Right lung (tissue), 5 donors: ENCODE results near the gene PEAK1. TPM values are rescaled to one million over a fixed set of nuclear protein-coding genes. Genes with fewer than 3 reads are reported as not detected.
A peak's percentile ranks its signal among the peaks of the same experiment; 100 is the strongest.

ENCODE experiments used
- DNase-seq, 2 donors: peaks; one replicate each; pipeline ENCODE4 v3.0.0-alpha.2; 2013
- polyA plus RNA-seq, 5 donors: library from polyadenylated mRNA; unstranded; fragments of 120-200 nt; gene quantifications; one replicate each; pipeline versions ENCODE4 v1.2.1 to v1.2.3, GENCODE V29; 2013; ENCODE audit warnings: inconsistent platforms in 1 of 5, low replicate concordance in 1 of 5; ENCODE audit not compliant: insufficient read length in 5 of 5, insufficient read depth in 1 of 5

PEAK1 gene
- polyA plus RNA-seq, 5 donors, result 34.0 to 65.8 (median 61.3) TPM

DNA sequence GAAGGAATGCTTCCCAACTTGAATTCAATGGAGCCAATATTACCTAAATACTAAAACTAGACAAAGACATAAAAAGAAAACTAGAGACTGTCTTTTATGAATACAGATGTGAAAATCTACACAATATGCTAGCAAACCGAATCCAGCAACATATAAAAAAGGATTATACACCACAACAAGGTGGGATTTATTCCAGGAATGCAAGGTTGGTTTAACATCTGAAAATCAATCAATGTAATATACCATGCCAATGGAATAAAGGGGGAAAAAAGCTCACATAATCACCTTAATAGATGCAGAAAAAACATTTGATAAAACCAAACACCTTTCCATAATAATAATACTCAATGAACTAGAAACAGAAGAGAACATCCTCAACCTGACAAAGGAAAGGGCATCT is 279.7 kb downstream of the PEAK1 start:
- DNase-seq, result no peak

DNA sequence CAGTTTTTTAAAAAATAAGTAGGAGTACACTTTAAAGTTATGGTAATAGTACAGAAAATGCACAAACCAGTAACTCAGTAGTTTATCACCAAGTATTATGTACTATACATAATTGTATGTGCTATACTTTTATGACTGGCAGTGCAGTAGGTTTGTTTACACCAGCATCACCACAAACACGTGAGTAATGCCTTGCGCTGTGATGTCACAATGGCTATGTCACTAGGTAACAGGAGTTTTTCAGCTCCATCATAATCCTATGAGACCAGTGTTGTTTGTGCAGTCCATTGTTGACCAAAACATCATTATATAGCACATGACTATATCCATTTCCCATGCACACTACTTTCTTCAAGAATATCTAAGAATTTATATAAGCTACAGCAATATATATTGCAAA is 280.6 kb downstream of the PEAK1 start:
- no peak for DNase-seq

DNA sequence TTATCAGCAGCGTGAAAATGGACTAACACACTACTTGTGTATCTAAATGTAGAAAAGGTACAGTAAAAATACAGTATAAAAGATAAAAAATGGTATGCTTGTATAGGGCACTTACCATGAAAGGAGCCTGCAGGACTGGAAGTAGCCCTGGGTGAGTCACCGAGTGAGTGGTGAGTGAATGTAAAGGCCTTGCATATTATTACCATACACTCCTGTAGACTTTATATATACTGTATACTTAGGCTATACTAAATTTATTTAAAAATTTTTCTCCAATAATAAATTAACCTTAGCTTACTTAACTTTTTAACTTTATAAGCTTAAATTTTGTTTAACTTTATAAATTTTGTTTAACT is 281.8 kb downstream of the PEAK1 start:
- no peak for DNase-seq

DNA sequence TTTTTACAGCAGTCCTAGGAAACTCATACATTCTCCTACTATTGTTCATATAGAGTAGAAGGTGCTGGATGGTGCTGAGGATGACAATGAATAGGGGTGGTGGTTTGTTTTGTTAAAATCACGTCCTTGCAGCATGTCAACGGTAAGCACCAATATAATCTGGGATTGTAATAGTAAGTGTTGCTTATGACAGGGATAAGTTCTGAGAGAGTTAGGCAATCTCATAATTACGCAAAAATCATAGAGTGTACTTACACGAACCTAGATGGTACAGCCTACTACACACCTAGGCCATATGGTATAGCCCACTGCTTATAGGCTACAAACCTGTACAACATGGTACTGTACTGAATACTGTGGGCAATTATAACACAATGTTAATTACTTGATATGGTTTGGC is 284.7 kb downstream of the PEAK1 start:
- DNase-seq, result no peak

GRCh38 chr15:77130315-77130930 is 289.5 kb downstream of the PEAK1 start:
- DNase-seq, result no peak

GRCh38 chr15:77127626-77128025 is 292.3 kb downstream of the PEAK1 start:
- DNase-seq, result no peak

DNA sequence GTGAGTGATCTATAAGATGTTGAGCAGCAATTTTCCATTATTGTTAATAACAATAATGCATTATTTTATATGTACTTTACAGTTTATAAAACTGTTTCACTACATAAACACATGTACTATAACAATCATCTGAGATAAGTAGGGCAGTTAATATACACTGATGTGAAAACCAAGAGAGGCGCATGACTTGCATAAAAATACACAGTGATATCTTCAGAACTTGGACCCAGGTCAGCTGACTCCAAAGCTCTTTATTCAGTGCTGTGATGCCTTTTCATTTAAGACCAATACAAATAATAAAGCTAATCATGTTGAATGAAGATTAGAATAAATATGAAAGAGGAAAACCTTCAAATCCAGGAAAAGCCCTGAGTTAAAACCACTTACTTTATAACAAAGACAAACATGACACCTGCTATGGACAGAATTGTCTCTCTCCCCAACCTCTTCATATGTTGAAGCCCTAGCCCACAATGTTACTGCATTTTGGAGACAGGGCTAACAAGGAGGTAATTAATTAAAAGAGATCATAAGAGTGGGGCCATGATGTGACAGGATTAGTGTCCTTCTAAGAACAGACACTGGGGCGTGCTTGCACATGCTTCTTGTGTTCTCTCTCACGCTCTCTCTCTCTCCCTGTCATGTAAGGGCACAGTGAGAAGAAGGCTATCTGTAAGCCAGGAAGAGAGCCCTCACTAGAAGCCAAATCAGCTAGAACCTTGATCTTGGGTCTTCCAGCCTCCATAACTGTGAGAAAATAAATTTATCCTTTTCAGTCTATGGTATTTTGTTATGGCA is 293.2 kb downstream of the PEAK1 start:
- DNase-seq, result no peak

GRCh38 chr15:77123854-77124253 is 296.1 kb downstream of the PEAK1 start:
- no peak for DNase-seq

DNA sequence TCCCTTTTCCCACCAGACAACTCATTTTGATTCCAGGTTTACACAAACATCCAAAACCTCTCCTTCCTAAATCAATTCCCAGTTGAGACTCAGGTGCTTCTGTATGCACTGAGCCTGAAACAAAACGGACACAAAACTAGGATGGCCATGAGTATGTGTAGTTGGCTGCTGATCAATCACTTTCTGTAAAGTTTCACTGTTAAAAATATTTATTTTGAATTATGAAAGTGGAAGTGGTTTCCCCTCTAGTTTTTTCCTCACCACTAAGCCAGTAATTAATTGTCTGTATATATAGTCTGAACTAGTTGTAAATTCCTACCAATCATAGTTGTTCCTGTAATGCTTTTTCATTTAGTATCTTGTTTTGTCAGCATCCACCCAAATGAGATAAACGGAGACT is 297.3 kb downstream of the PEAK1 start:
- no peak for DNase-seq

GRCh38 chr15:77121599-77121998 is 298.3 kb downstream of the PEAK1 start:
- no peak for DNase-seq

DNA sequence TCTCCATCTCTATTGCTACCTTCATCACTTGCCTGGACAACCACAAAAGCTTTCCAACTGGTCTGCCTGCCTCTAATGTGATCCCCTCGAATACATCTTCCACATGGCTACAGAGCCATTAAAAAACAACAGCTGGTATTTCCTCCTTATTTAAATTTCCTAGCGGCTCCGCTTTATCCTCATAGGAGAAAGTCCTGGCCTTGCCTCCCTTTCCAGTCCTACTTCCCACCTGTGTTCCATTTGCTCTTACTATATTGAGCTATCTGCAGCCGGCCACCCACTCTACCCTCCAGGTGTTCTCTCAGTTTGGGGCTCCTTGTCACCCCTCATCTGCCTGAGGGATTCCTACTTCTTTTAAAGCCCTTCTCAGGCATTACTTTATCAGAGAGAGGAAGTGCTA is 299.3 kb downstream of the PEAK1 start:
- no peak for DNase-seq

DNA sequence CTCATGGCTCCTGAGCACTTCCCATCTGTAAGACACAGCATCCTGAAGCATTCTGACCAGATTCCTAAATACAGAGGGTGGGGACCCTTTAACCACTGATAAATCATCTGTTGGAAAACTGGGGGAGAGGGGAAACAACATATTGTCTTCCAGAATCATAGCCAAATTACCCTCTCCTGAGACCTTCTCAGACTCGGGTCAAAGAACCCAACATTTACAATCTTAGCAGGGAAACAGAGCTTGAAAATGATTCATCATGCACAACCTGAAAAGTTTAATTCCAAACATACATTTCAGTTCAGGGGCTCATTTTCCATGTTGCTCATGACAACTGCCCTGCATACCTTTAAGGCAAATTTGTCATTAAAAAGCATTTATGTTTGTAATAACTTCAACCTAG is 300.5 kb downstream of the PEAK1 start:
- DNase-seq, result no peak

DNA sequence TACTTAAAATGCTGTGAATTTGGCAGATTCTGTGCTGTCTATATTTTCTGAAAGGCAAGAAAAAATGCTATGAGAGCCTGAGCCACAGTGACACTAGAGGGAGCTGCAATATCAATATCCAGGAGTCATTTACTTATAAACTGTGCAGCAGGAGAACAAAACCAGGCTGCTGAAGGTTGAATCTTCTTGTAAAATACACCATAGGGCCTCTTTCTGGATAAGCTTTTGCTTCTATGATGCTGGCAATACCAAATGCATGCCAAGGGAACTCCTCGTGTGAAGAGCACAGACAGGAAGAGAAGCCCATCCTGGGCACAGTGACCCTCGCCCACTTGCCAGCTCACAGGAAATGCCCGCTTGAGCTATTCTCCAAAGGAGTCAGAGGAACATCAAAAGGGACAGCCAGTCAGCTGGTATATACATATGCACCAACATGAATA is 301.0 kb downstream of the PEAK1 start:
- DNase-seq, result peak; percentile 49 to 70

- no peak for DNase-seq
Observed at GRCh38 chr15:77115179-77115578, 304.7 kb downstream of the PEAK1 start.

DNA sequence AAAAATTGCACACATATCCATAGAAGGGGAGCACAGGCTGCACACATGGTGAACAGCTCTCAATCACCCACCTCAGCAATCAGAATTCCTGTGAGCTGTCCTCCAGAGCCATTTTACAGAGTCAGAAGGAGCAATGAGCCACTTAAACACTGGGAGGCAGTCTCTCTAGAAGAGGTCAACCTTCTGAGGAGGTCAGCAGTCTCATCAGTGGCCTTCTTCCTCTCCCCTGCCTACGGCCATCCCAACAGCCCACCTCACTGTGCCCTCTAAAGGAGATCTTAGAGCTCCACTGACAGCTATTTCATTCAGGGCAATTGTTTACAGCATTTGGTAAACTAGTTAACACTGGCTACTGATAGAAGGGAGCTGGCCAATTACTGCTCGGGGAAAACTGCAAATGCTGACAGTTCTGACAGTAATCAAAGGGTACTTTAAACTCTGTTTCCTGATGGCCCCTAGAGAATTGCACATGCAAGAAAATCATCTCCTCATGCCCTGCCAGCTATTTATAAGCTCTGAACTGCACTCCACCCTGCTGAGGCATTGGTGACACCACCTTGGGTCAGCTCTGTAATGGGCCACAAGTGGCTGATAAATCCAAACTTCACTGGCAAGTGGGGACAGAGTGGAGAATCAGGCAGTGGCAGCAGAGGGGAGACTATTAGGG is 306.9 kb downstream of the PEAK1 start:
- no peak for DNase-seq

DNA sequence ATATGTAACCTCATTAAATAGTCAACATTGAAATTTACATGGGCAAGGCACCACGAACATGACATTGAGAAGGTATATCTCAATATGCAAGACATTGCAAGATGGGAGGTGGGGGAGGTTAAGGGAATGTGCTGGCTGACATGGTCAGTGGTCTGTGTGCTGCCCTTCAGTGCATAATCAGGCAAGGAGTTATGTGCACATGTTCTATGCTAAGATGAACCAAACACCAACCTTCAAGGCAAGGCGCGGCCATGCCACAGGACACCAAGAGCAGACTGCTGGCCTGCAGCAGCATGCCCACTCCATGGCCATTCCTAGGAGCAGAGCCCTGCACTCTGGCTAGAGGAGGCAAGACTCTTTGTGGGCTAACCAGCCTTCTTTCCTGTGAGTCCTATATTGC is 308.1 kb downstream of the PEAK1 start:
- DNase-seq, result no peak

DNA sequence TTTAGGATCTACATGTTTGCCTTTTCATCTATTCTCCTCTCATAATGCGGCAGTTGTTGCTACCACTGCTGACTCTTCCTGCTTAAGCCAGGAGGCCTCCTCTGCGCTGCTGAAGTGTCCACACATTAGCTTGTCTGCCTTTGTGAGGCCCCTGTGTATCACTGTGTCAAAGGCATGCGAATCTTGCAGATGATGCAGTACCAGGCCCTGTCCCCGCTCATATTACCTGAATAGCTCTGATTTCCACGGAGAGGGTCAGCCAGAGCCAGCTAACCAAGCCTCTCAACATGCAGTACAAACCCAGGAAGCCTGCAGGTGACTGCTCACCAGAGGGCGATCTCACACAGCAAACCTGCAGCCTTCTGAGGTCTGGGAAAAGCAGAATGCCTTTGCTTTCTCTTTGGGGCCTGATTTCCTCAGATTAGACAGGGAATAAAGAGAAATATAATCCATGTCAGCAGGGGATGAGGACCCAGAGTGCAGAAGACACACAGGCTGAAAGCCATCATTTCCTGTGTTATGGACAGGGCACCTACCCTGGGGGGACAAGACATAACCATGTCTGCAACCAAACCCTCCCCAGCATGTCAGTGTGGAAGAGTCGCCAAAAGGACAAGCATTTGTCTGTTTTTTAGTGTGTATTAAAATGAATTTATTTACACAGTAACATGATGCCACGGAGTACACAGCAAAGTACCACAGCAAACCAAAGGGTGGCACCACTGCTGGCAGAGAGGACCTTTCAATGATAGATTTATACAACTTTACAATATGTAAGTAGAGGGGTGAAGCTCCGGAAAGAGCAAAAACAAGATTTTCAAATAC is 312.2 kb downstream of the PEAK1 start:
- peak; percentile 29 to 40 for DNase-seq

DNA sequence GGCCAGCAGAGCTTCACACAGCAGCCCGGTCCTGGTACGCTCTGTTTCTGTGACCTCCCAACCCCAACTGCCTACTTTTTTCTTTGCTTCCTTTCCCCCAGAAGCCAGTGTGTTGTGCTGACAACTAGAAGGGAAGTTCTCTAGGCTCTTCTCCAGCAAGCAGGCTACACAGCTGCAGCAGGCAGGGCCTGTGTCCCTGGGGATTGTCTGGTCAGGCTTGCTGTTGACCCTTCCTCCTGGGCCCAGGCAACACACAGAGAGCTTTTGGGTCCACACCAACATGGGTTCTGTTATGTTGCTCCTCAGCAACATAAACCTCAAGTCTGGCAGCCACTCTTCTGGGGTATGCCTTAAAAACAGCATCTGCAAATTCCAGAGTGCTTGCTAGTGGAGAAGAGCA is 312.8 kb downstream of the PEAK1 start:
- peak in 1 of 2 donors; percentile 9 for DNase-seq

DNA sequence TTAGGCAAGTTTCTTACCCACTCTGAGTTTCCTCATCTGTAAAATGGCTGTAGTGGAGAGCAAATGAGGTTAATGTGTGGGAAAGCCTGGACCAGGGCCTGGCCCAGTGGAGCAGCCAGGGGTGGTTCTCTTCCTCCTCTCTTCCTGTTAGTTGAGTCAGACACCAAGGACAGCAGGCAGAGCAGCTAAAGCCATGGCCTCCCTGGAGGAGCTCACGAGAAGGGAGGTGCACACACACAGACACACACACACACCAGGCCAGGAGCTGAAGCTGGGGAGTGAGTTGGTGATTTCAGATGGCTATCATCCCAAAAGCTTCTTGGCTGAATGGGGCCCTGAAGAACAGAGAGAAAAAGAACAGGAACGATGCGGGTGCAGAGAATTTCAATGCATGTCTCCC is 315.7 kb downstream of the PEAK1 start:
- DNase-seq, result no peak

- no peak for DNase-seq
Observed at GRCh38 chr15:77099741-77100463, 320.0 kb downstream of the PEAK1 start.

DNA sequence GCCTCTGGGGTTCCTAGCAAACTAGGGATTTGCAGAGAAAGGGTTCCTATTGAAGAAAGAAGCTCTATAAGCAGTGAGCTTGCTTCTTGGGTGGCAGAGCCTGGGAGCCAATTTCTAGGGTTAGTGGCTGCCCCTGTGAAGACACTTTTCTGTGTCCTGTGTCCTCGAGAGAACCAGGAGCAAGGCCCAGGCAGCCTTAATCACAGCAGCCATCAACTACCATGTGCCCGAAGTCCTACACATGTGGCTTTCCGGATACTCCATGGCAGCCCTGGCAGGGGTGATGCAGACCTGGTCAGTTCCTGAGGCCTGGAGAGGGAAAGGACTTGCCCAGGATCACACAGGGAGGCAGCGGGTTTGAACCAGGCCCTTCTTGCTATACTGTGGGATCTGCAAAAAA is 321.3 kb downstream of the PEAK1 start:
- DNase-seq, result no peak

DNA sequence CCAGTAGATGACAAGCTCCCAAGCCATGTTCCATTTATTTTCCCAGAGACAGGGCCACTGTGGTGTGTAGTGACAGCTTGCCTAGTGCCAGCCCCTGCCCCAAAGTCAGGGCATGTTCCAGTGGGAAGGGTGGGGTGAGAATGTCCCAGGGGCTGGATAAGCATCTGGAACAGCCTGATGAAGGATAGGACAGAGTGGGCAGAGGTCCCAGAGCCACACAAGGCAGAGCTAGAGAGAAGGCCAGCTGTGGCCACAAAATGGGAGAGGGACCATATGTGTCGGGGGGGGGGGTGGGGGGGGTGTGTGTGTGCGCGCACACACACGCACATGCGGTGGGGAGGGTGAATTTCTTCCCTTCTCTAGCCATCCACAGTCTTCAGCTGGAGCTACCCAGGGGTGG is 322.0 kb downstream of the PEAK1 start:
- no peak for DNase-seq
